GM19025 (cell line): ENCODE data around the gene NDUFC1.
A peak's percentile ranks its signal among the peaks of the same experiment; 100 is the strongest.
"Not testable (repeated sequence)": the region's sequence is repeated elsewhere in the genome, so short reads cannot be mapped to it uniquely, and the experiment has no call there.

Experiments used
- ATAC-seq: cut with Tn5 transposase; IDR thresholded peaks from one replicate; pipeline ENCODE4 v1.9.1; 2021; ENCODE audit warnings: mild to moderate bottlenecking, low read depth, moderate library complexity; ENCODE audit not compliant: unreplicated experiment

Gene NDUFC1

DNA sequence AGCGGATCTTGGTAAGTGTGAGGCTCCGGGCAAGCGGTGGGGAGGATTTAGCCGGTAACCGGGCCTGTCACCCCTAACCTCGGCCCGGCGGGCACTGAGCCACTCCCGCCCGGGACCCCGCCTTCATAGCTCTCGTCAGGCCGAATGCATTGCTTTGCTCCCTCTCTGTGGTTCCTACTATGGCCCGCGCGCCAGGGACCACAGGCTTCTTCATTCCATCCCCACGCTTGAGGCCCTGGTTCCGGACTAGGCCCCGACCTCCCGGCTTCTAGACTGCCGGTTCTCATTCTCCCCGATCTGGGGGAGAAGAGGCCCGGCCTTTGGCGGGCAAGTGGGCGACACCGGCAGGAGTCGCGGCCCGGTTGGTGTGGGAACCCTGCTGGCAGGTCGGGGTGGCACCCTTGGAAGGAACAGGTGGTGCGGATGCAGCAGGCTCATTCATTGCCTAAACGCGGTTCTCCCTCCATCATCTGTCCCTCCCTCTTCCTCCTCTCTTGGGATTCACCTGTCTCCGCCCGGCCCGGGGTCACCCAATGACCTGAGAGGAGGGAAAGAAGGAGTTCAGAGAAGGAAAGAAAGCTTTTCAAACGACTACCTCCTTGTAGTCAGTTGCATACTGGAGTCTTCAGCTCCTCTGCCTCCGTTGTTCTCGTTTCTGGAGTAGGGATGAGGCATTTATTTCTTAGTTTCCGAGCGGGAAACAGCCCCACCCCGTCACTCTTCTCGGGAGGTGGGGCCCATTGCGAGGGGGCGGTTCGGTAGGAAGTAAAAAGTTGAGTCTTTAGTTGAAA, at the start of gene NDUFC1:
Gene NDUFC1, minus strand, starts transcription at position 657 of the 791 bp plus-strand sequence. CDS start 6,679 bp downstream, outside the sequence.
- ATAC-seq: peak; percentile 37

DNA sequence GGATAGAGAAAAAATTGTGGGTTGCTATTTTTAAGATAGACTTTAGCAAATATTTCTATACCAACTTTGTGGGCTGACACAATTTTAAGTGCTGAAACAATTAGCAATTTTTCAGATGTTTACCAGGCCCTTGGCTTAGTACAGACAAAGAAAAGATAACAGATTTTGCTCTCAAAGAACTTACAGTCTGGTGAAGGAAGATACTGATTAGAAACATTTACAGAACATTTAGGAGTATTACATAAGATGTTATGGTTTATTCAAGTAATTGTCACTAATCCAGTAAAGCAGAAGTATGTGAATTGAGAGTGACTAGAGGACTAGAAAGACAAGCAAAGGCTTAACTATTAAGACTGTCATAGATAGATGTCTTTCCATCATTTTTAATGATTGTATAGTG, 35.3 kb upstream of the NDUFC1 start:
- ATAC-seq: no peak

DNA sequence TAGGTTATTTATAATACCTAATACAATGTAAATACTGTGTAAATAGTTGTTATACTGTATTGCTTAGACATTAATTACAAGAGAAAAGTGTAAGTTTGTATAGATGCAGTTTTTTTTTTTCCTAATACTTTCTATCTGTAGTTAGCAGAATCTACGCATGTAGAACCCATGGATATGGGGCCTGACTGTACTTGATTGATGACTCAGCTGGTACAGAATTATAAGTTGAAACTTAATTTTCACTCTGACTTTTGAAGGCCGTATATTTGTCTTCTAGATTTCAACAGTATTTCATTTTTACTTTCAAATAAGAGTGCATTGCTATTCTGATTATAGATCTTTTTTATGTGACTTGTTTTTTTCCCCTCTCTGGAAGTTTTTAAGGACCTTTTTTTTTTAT, 30.8 kb upstream of the NDUFC1 start:
- no peak for ATAC-seq

DNA sequence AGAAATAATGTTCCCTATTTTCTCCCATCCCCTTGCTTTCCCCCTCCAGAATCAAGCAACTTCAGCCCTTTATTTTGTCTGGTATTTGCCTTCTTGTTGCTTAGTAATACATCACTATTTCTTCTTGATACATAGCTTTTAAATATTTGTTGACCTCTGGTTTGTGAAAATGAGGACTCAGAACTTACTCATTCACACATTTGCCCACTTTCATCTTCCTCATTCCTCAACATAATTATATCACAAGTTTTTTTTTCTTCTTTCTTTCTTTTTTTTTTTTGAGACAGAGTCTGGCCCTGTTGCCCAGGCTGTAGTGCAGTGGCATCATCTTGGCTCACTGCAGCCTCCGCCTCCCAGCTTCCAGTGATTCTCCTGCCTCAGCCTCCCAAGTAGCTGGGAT, 28.9 kb upstream of the NDUFC1 start:
- ATAC-seq: no peak

DNA sequence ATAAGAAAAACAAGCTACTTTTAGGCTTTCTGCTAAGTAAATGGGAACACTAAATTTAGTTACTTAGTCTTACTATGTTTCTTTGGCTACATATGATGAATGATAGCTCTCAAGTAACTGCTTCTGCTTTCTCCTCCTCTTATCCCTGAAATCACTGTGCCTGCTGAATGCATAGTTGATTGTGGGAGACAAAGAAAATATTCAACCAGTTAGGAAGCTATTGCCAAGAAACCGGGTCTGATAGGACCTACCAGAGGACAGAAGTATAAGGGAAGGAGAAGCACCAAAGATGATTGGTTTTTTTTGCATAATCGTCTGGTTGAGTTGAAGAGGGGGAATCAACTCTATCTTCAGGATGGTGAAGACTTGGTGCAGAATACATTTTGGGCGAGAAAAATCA, 28.0 kb upstream of the NDUFC1 start:
- no peak for ATAC-seq

DNA sequence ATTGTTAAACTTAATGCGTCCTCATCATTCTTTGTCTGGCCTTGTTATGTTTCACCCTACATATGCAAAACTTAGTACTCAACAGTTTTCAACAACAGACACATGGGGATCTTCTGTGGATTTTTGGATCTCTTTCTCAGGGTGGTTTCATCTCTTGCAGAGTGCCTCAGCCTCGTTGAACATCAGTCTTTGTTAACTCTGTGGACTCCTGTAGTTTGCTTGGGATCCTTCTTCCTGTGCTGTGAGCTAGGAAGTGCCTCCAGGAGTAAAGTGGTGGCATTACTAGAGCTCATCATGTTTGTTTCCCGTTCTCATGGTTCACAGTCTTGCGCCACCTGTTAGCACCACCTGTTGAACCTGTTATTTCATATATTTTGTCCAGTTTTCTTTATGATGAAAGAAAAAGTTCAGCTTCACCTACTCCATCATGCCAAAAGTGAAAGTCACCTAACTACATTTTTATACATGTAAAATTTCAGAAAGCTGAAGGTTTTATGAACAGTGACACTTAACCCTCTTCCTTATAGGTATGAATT, 27.5 kb upstream of the NDUFC1 start:
- ATAC-seq: no peak

DNA sequence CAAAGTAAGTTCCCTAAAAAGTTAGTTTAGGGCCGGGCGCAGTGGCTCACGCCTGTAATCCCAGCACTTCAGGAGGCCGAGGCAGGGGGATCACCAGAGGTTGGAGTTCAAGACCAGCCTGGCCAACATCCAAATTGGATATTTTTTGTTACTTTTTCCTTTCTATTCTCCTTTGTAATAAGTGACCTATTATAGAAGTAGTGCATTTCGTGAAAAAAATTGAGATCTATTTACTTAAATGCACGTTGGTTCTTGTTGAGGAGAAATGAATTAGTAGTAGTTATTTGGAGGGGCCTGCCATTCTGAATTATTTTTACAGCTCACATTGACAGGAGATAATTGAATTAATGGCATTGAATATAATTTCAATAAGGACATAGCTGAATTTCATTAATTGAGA, 22.3 kb upstream of the NDUFC1 start:
- ATAC-seq: no peak

DNA sequence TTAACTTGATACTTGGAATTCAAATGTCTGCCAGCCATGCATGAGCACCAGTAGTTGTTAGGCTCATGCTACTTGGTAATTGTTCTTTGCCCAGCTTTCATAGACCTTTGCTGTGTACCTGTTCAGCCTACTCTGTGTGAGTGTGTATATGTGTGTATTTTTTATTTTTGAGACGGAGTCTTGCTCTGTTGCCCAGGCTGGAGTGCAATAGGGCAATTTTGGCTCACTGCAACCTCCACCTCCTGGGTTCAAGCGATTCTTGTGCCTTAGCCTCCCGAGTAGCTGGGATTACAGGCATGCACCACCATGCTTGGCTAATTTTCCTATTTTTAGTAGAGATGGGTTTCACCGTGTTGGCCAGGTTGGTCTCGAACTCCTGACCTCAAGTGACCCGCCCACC, 20.3 kb upstream of the NDUFC1 start:
- not testable (repeated sequence) for ATAC-seq

DNA sequence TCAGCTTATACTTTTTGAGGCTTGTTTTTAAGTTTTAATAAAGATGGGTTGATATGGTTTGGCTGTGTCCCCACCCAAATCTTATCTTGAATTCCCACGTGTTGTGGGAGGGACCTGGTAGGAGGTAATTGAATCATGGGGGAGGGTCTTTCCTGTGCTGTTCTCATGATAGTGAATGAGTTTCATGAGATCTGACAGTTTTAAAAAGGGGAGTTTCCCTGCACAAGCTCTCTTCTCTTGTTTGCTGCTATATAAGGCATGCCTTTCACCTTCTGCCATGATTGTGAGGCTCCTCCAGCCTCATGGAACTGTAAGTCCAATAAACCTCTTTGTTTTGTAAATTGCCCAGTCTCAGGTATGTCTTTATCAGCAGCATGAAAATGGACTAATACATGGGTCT, 19.8 kb upstream of the NDUFC1 start:
- ATAC-seq: not testable (repeated sequence)

DNA sequence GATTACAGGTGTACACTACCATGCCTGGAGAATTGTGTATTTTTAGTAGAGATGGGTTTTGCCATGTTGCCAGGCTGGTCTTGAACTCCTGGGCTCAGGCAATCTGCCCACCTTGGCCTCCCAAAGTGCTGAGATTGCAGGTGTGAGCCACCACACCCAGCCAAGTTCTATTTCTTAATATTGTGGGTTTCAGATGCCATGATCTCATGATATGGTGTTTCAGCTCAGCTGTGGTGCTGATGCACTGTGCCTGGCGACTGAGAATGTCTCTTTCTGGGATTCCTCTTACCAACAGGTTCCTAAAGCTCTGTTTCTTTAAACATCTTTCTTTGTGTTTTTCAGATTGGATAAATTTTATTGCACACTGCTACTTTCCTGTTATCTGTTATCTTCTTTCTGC, 17.3 kb upstream of the NDUFC1 start:
- ATAC-seq: no peak

DNA sequence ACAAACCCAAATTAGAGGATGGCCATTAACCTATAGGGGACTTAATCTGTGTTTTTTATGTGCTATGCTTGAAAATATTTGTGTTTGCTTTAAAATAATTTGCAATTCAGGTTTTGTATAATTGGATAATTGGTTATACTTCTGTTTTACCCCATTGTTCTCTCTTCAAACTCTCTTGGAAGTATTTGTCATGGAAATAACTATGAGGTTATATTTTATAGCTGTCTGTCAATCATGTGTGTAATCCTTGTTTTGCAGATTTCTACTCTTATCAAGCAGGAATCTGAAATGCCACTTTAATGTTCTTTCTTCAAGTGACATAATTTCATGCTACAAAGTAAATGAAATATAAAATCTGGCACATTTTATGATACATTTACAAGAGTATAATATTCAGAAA, 15.4 kb upstream of the NDUFC1 start:
- ATAC-seq: no peak

DNA sequence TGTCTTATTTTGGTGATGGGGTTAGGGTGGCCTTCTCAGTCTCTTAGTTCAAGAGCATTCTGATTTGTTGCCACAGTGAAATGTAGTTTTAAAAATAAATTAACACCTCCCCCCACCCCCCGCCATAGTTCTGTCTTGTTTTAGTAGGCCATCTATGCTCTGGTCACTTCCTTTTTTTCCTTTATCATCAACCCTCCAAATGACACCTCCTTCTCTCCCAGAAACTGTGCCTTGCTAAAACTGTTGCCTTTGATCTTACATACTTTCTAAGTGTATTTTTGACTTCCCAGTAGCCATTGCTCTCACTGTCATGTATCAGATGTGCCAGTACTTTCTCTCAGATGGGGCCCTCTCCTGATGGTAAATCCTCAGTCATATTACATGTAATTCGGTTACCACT, 14.5 kb upstream of the NDUFC1 start:
- ATAC-seq: no peak

DNA sequence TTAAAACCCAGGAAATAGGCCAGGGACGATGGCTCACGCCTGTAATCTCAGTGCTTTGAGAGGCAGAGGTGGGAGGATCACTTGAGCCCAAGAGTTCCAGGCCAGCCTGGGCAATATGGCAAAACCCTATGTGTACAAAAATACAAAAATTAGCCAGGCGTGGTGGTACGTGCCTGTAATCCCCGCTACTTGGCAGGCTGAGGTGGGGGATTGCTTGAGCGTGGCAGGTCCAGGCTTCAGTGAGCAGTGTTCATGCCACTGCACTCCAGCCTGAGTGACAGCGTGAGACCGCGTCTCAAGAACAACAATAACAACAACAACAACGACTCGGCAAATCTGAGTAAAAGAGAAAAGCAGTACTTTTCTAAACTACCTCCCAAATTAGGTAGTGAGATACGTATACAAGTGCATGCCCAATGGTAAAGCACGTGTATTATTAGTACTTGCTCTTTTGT, 13.0 kb upstream of the NDUFC1 start:
- ATAC-seq: no peak

DNA sequence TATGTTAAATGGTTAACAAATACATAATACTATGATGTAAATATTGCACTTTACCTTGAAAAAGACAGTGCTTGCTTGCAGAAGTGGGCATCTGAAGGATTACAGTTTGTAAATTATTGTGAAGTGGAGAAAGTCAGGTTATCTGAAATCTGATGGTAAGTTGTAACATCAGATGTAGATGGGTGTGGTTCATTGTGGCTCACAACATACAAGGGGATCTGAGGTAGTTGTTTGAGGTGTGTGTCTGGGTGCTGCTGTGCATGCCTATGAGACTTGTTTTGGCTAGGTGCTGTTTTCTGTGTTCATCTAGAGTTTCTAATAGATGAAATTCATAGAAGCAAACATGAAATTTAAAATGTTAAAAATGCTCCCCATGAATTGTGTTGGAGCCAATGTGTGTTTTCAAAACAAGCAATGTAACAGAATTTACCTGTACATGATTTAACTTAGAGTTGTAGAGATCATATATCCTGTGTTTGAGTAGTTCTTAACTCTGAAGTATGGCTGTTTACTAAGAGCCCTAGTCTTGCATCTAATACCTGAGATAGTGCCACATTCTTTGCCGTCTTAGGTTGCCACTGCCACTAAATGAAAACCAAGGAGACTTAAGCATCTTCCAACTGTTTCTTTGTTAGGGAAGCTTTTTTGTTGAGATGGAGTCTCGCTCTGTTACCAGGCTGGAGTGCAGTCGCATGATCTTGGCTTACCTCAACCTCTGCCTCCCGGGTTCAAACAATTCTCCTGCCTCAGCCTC, 11.9 kb upstream of the NDUFC1 start:
- no peak for ATAC-seq

DNA sequence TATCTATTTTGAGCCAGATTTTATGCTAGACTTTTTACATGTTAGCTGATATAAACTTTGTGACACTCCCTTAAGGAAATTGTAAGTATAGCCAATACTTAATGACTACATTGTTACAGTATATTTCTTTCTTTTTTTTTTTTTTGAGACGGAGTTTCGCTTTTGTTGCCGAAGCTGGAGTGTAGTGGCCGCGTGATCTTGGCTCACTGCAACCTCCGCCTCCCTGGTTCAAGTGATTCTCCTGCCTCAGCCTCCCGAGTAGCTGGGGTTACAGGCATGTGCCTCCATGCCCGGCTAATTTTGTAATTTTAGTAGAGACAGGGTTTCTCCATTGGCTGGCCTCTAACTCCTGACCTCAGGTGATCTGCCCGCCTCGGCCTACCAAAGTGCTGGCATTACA, 11.1 kb upstream of the NDUFC1 start:
- not testable (repeated sequence) for ATAC-seq

DNA sequence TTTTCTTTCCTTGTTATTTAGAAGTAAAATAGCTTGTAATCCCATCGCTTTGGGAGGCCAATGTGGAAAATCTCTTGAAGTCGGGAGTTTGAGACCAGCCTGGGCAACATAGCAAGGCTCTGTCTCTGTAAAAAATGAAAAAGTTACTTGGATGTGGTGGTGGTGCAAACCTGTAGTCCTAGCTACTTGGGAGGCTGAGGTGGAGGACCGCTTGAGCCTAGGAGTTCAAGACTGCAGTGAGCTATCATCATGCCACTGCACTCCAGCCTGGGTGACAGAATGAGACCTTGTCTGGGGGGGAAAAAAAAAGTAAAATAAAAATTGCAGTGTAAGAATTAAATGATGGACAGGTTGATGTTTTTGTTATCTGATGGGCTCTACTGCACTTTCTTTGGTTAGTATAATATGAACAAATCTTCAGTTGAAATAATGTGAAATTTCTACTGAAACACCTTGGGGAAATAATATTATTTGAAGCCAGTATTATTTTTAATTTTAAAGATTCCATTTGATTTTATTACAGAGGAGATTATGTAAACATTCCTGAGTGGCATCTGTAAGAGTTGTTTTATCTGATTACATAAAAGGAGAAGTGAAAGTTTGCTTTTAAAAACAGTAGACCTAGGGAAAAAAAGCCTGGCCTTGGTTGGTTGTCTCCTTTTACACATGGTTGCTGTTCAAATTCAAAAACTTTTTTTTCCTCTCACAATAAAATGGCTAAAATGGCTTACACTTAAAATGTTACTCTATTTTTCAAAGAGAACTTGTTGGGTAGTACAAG, 10.5 kb upstream of the NDUFC1 start:
- no peak for ATAC-seq

DNA sequence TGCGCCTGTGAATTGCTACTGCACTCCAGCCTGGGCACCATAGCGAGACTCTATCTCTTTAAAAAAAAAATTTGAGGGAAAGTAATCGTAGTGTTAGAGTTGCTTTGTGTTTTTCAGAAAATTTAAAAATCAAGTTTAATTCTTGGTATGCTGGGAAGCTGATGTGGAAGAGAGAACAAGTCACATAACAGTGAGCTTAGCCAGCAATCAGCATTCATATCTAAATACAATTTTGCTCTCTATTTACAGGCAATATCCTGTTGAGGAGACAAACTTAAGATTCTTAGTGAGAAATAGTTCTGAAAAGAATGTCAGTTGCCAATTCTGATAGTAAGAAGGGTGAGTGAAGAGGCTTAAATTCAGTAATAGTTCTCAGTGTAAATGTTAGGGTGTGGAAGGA, 9.6 kb upstream of the NDUFC1 start:
- no peak for ATAC-seq

DNA sequence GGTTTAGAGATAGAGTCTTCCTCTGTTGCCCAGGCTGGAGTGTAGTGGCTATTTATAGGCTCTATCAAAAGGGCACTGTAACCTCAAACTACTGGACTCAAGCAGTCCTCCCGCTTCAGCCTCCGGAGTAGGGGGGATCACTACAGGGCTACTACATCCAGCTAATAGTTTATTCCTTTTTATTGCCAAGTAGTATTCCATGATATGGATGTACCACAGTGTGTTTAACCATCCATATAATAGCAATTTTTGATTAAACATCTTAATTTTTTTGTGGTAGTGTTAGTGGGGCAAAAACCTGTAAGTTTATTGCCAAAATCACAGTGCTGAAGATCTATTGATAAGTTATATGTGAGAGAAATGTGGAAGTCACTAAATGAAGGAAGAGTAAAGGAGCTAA, 2.6 kb upstream of the NDUFC1 start:
- ATAC-seq: no peak

DNA sequence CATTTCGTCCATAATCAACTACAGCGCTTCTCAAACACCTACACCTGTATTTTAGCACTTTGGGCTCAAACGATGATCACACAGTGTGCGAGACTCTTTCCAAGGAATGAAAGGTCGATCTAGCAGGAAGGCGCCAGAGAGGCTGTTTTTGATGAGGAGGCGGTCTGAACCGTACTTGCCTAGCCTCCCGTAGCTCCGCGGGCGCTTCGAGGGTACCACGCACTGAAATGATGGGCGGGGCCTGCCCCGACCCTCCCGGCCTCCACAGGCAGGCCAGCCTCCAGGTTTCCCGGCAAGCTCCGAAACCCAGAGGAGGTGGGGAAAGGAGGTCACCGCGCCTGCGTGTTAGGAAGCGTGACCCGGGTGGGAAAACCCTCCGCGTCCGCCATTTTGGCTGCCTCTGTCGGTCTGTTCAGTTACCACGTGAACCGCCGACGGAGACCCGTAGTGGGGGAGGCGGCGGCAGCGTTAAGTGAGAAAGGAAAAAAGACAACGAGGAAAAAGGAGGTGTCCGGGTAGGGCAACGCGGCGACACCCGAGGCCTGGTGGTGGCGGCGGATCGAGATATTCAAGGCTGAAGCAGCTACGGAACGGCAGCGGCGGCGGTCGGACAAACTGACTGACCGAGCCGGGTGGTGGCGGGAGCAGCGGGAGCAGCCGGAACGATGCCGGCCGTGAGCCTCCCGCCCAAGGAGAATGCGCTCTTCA, 1.0 kb downstream of the NDUFC1 start, which contains the start of gene NAA15:
Gene NAA15, plus strand, starts transcription at position 393 of the 708 bp plus-strand sequence. Its CDS starts 273 bp downstream, at position 666.
- peak; percentile 88 for ATAC-seq
